IPS-15b (cell line): ENCODE results near the gene ALG1.

Experiments
- H3K27me3 ChIP-seq: one replicate; pipeline ENCODE4 v1.6.1; 2013; ENCODE audit warnings: low read length; ENCODE audit not compliant: control insufficient read depth, insufficient read depth
- H3K36me3 ChIP-seq: one replicate; pipeline ENCODE4 v1.6.1; 2013; ENCODE audit warnings: low read length; ENCODE audit not compliant: control insufficient read depth, insufficient read depth
- H3K4me1 ChIP-seq: one replicate; pipeline ENCODE4 v1.6.1; 2013; ENCODE audit warnings: mild to moderate bottlenecking, low read length; ENCODE audit not compliant: control insufficient read depth, insufficient read depth
- H3K4me3 ChIP-seq: one replicate; pipeline ENCODE4 v1.5.1; 2013; ENCODE audit warnings: low read depth, low read length
- H3K9ac ChIP-seq: one replicate; pipeline ENCODE4 v1.6.1; 2013; ENCODE audit warnings: low read depth, mild to moderate bottlenecking, low read length
- H3K9me3 ChIP-seq: one replicate; pipeline ENCODE4 v1.6.1; 2013; ENCODE audit warnings: mild to moderate bottlenecking, low read length; ENCODE audit not compliant: control insufficient read depth, insufficient read depth

ALG1 gene

DNA sequence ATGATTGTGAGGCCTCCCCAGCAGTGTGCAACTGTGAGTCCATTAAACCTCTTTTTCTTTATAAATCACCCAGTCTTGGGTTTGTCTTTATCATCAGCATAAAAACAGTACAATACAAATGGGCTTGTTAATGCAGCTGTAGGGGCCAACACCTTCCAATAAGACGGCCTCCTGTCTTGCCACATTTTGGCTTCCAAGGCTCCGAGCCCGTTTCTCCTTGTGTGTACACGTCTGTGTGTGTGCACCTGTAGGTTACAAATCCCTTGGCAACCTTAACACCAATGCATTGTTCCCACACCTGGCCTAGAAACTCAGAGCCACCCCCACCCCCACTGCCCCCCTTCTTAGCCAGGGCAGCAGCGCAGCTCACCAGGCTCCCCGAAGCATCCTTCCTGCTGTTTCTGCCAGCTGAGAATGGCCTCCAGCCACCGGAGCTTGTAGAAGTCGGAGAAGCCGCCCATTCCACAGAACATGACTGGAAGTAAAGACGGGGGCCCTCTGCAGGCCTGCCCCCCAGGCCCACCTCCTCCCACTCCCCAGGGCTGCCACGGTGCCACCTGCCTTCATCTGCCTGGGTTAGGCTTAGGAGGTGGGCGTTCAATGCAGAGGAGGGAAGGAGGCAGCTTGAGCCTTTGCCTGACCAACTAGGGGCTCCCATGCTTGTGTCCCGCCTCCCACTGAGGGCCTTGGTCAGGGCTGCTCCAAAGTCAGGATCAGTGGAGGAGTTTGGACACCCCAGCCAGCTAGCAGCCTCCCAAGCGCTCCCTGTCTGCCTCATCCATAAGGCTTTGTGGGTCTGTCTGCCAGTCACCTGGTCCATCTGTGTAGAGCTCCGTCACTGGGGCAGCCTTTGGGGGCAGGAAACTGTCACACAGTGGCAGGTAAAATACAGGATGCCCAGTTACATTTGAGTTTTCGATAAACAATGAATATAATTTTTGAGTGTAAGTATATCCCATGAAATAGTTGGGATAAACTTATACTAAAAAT lies 16.5 kb upstream of the ALG1 start:
- Histone ChIP-seq H3K9ac (no peak overlapping the region), H3K4me3 (no peak overlapping the region), H3K4me1 (no peaks in the 10 kb centered on the region), H3K27me3 (no peaks in the 10 kb centered on the region), H3K9me3 (no peaks in the 10 kb centered on the region), H3K36me3 (no peaks in the 10 kb centered on the region)

DNA sequence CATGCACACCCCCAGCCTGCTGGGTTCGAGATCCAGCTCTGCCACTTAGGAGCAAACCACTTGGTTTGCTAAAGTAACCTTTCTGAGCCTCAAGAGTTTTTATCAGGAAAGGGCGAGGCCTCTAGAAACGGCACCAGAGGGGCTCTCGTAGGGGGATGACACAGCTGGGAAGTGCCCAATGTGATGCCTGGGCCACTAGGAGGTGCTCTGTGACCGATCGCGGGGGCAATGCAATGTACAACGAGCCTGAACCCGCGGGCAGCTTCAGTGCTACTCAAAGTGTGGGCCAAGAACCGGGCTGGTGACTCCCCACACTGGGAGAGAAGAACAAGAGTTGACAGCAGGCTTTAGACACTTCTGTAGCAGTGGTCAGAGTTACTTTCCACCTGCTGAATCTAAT lies 15.3 kb upstream of the ALG1 start:
- H3K9me3 ChIP-seq: no peaks in the 10 kb centered on the region
- no peak overlapping the region for H3K9ac ChIP-seq
- no peaks in the 10 kb centered on the region for H3K27me3 ChIP-seq
- H3K36me3 ChIP-seq: no peaks in the 10 kb centered on the region
- H3K4me1 ChIP-seq: peaks cover 2% of the 10 kb centered on the region
- H3K4me3 ChIP-seq: no peak overlapping the region

DNA sequence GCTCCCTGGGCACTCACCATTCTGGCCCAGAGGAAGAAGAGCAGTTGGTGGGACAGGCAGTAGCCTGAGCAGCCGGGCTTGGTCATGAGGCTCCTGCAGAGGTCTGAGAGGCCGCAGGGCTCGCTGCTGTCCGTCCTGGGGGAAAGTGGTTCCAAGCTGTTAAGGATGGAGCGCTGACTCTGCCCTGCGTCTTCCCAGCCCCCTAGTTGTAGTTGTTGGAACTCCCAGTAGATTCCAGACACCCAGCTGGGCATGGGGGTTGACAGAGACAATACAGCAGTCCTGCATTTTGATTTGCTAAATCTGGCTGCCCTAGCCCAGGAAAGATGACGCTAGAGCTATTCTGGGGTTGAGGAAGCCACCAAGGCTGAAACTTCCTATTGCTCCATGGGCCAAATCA lies 13.2 kb upstream of the ALG1 start:
- Histone ChIP-seq H3K4me3 (peak overlapping the region; percentile 9), H3K4me1 (peaks cover 2% of the 10 kb centered on the region), H3K27me3 (no peaks in the 10 kb centered on the region), H3K9me3 (no peaks in the 10 kb centered on the region), H3K9ac (no peak overlapping the region), H3K36me3 (no peaks in the 10 kb centered on the region)

DNA sequence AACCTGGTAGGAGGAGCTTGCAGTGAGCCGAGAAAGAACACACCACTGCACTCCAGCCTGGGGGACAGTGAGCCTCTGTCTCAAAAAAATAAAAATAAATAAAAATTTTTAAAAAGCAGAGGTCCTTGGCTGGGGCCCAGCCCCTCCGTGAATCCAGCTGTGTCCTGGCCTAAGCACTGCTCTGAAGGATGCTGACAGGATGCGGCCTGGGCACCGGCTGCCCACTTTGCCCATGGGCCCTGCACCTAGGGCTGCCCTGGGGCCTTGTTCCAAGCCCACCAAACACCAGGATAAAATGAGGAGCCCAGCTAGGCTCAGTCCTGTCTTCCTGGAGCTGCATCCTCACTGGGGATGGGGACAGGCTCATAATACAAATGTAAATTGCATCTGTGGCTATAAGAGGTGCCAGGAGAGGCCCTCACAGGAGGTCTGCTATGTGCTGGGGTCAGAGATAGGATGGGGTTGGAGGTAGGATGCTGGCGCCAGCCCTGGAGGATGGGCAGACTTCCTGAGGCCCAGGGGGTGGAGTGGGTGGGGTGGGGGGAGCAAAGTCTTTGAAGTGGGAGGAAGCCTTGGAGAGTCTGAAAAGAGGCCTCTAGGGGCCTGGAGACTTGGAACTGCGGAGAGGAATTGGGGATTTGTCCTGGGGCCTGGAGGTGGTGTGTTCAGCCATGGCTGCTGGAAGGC lies 12.1 kb upstream of the ALG1 start:
- H3K36me3 ChIP-seq: no peaks in the 10 kb centered on the region
- no peaks in the 10 kb centered on the region for H3K9me3 ChIP-seq
- peaks cover 2% of the 10 kb centered on the region for H3K4me1 ChIP-seq
- no peak overlapping the region for H3K4me3 ChIP-seq
- no peaks in the 10 kb centered on the region for H3K27me3 ChIP-seq
- no peak overlapping the region for H3K9ac ChIP-seq

DNA sequence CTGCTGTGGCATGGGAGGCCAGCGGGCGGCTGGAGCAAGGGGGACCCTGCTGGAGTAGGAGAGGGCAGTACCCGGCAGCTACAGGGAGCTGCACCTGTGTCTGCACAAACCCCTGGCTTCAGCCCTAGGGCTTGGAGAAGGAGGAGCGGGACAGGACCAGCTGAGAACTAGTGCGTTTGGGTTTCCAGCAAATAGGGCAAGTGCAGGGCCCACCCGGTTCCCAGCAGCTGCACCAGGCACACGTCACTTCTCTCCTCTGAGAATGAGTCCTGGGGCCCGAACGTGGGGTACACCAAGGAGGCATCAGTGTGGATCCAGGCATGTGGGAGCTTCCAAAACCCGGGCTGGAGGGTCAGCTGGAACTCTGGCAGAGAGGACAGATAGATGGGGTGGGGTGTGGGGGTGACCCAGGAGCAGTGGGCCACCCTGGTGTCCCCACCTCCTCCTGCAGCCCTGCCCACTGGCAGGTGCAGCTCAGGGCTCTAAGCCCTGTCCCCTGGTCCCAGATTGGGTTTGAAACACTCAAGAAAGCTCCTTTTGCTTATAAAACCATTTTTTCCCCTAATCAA lies 11.5 kb upstream of the ALG1 start:
- Histone ChIP-seq H3K36me3 (no peaks in the 10 kb centered on the region), H3K27me3 (no peaks in the 10 kb centered on the region), H3K9ac (no peak overlapping the region), H3K9me3 (no peaks in the 10 kb centered on the region), H3K4me3 (no peak overlapping the region), H3K4me1 (peaks cover 2% of the 10 kb centered on the region)

DNA sequence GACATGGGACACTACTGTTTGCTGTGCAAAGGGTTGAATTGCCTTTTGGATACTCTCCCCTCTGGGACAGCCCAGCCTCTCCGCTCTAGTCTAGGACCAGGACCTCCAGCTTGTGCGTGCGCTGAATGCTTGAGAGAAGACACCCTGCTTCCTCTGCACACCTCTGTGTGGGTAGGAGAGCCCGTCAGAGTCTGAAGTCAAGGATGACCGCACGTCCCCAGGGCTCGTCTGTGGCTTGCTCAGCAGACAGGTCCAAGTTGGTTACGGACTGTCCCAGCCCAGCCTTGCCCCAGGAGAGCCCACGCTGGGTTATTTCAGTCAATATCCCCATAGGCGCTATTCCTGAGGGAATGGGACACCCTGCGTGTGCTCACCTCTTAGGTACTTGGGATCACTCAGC lies 9.6 kb upstream of the ALG1 start:
- Histone ChIP-seq H3K36me3 (no peaks in the 10 kb centered on the region), H3K27me3 (no peaks in the 10 kb centered on the region), H3K4me1 (peaks cover 2% of the 10 kb centered on the region), H3K9ac (no peak overlapping the region), H3K4me3 (no peak overlapping the region), H3K9me3 (no peaks in the 10 kb centered on the region)

DNA sequence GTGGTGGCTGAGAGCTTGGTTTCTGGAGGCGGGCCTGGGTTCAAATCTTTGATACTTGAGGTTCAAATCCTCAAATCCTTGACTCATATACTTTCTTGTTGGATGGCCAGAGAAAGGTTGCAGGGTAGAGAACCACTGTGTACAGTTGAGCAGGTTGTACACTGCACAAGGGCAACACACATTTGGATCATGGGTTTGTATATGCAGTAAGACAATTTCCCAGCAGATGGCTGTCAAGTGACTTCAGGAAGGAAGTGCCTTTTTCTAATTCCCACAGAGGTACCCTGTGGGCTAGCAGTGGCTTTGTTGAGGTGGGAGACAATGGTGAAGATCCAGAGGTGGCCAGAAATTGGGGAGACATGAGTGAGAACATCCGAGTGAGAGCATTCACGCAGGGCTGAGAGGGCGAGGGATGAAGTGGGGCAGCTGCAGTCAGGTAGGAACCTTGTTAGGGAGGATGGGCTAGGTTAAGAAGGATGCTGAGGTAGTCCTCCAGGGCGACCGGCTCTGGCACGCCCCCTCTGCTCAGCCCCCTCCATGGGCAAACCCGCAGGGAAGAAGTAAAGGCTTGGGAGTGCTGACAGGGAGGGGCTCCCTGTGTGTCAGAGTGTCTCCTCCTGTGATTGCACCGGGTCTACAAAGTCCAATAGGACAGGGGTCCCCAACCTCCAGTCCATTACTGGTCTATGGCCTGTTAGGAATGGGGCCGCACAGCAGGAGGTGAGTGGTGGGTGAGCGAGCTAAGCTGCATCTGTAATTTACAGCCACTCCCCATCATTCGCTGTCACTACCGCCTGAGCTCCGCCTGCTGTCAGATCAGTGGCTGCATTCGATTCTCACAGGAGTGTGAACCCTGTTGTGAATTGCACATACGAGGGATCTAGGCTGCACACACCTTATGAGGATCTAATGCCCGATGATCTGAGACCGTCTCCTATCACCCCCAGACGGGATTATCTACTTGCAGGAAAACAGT lies 8.6 kb upstream of the ALG1 start:
- Histone ChIP-seq H3K36me3 (no peaks in the 10 kb centered on the region), H3K9ac (no peak overlapping the region), H3K4me1 (peaks cover 2% of the 10 kb centered on the region), H3K9me3 (no peaks in the 10 kb centered on the region), H3K4me3 (no peak overlapping the region), H3K27me3 (no peaks in the 10 kb centered on the region)

DNA sequence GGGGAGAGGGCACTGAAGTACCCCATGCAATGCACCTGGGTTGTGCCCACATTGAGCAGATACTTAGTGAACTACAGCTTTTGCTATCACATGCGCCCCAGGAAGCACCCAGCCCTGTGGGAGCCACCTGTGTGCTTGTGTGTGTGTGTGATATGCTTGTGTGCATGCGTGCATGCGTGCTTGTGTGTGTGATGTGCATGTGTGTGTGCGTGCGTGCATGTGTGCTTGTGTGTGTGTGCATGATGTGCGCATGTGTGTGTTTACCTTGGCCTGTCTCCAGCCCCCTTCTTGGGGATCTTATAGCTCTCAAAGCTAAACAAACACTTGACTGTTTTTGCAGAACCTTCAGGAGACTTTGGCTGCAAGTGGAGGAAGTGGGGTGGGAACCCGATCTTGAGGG lies 6.7 kb upstream of the ALG1 start:
- Histone ChIP-seq H3K9me3 (no peaks in the 10 kb centered on the region), H3K4me1 (peaks cover 2% of the 10 kb centered on the region), H3K4me3 (no peak overlapping the region), H3K27me3 (no peaks in the 10 kb centered on the region), H3K9ac (no peak overlapping the region), H3K36me3 (no peaks in the 10 kb centered on the region)

DNA sequence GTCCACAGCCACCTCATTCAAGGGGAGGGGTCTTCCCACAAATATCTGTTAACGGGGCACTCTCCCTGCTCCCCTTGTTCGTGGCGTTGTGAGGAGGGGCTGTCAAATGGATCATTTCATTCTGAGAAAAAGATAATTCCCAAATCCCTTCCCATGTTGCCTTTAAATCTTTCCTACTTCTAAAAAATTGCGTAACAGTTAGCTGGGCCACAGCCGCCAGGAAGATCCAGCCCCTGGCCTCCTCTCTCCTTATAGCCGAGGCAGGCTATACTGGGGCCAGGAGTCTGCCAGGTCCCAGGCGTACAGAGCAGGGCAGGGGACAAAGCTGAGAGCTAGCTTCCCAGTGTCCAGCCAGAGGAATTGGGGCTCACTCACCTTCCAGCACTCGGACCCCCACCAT lies 6.3 kb upstream of the ALG1 start:
- Histone ChIP-seq H3K4me1 (peaks cover under 1% of the 10 kb centered on the region), H3K27me3 (no peaks in the 10 kb centered on the region), H3K36me3 (no peaks in the 10 kb centered on the region), H3K9me3 (no peaks in the 10 kb centered on the region), H3K4me3 (no peak overlapping the region), H3K9ac (no peak overlapping the region)

DNA sequence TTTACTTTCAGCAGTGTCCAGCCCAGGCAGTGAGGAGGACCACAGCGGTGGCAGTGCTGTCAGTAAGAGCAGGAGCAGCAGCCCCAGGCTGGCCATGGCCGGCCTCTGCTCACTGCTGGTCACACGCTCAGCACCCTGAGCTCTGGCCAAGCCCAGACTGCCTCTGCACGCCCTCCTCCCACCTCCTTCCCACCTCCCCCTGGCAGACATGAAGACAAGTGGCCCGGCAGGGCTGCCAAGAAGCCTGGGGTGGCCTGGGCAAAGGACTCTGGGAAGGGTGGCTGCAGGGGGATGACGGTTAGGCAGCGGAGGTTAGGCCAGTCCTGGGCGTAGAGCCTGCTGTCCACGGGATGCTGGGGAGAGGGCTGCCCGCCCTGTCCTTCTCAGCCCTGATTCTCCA lies 5.8 kb upstream of the ALG1 start, which contains the start of gene C16orf89:
Gene C16orf89, minus strand, starts transcription at position 144 of the 400 bp plus-strand sequence. Its CDS starts 48 bp downstream, at position 96.
- Histone ChIP-seq H3K9me3 (no peaks in the 10 kb centered on the region), H3K9ac (no peak within 1 kb of the TSS), H3K36me3 (no peaks in the 10 kb centered on the region), H3K27me3 (no peaks in the 10 kb centered on the region), H3K4me3 (no peak within 1 kb of the TSS), H3K4me1 (no peaks in the 10 kb centered on the region)

DNA sequence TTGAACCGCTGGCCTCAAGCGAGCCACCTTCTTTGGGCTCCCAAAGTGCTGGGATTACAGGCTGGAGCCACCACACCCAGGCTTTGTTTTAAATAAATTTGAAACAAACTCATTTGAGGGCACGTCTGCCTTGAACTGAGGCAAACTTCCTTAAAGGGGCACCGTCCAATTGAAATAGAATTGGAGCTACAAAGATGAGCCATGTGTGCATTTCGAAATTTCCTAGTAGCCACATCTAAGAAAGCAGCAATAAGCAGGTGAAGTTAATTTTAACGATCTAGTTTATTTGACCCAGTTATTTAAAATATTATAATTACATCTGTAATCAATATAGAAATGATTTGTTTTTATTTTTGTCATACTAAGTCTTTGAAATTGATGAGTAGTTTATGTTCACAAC lies 5.1 kb upstream of the ALG1 start:
- no peaks in the 10 kb centered on the region for H3K9me3 ChIP-seq
- no peak overlapping the region for H3K4me3 ChIP-seq
- H3K36me3 ChIP-seq: no peaks in the 10 kb centered on the region
- no peaks in the 10 kb centered on the region for H3K27me3 ChIP-seq
- no peaks in the 10 kb centered on the region for H3K4me1 ChIP-seq
- no peak overlapping the region for H3K9ac ChIP-seq
